HCT116 (cell line): ENCODE results near the gene AOAH. TPM values are rescaled to one million over a fixed set of nuclear protein-coding genes. Genes with fewer than 3 reads are reported as not detected.

Source experiments
- ATAC-seq: fragments of 200-7000 bp; cut with Tn5 transposase; 2 replicates; pipeline ENCODE4 v1.9.1; 2020; ENCODE audit warnings: mild to moderate bottlenecking, moderate library complexity
- BruUV-seq: library from RNA; stranded (reverse); fragments of 400-500 nt; replicated peaks from 2 replicates; lab custom pipeline; 2021; lab: Mats Ljungman, UMichigan
- CTCF ChIA-PET: fragments of 300-600 bp; sonication (Branson Sonifier 250); formaldehyde crosslinking; loops from one replicate; lab custom pipeline; 2021; ENCODE audit warnings: antibody characterized with exemption; lab: Charles Lee
- POLR2A ChIA-PET: fragments of 300-600, 350-600 bp; sonication (Branson Sonifier 250); formaldehyde crosslinking; loops from one replicate; lab custom pipeline; 2021; ENCODE audit warnings: antibody characterized with exemption; lab: Charles Lee
- RAD21 ChIA-PET, 2 experiments: fragments of 300-600 bp; sonication (Branson Sonifier 250); formaldehyde crosslinking; loops; one replicate each; lab custom pipeline; 2023; ENCODE audit warnings: low total read pairs in 2 of 2; ENCODE audit not compliant: uncharacterized antibody in 2 of 2, unreplicated experiment in 2 of 2, low non-redundant PET in 1 of 2; lab: Charles Lee
- DNase-seq: peaks from one replicate; pipeline ENCODE4 v3.0.0-alpha.2; 2010; ENCODE audit warnings: low read depth, low spot score
- H2AFZ ChIP-seq: fragments of 200-600 bp; shearing (Covaris generic), sonication (generic); 2 replicates; pipeline ENCODE4 v1.6.1; 2017; ENCODE audit warnings: low read depth, mixed run types, mixed read lengths, antibody characterized with exemption, low read length; ENCODE audit not compliant: poor library complexity, severe bottlenecking
- H3K27ac ChIP-seq: 2 replicates; pipeline ENCODE4 v1.5.1; 2012; ENCODE audit warnings: low read depth, low read length
- H3K27me3 ChIP-seq: fragments of 200-600 bp; sonication (generic); 2 replicates; pipeline ENCODE4 v1.6.1; 2016; ENCODE audit warnings: mixed run types, low read length, mixed read lengths; ENCODE audit not compliant: insufficient read depth
- H3K36me3 ChIP-seq, 2 experiments: fragments of 200-500 bp in 1 of 2; fragments of 200-600 bp in 1 of 2; sonication (Bioruptor generic) in 1 of 2; sonication (generic) in 1 of 2; 2 replicates each; pipeline versions ENCODE4 v1.5.1 to v1.6.1; 2014 to 2016; ENCODE audit warnings: low read length in 2 of 2, inconsistent platforms in 1 of 2, mixed read lengths in 1 of 2, mixed run types in 1 of 2; ENCODE audit not compliant: insufficient read depth in 2 of 2, control insufficient read depth in 1 of 2
- H3K4me1 ChIP-seq, 2 experiments: fragments of 200-600 bp in 1 of 2; sonication (generic) in 1 of 2; 2 replicates each; pipeline versions ENCODE4 v1.5.1 to v1.6.1; 2012 to 2017; ENCODE audit warnings: low read length in 2 of 2, inconsistent platforms in 1 of 2, mild to moderate bottlenecking in 1 of 2, mixed read lengths in 1 of 2, mixed run types in 1 of 2, moderate library complexity in 1 of 2; ENCODE audit not compliant: insufficient read depth in 2 of 2, control insufficient read depth in 1 of 2
- H3K4me2 ChIP-seq: fragments of 200-600 bp; sonication (generic); 2 replicates; pipeline ENCODE4 v1.6.1; 2017; ENCODE audit warnings: mixed run types, low read length, mixed read lengths
- H3K4me3 ChIP-seq, 2 experiments: fragments of 200-600 bp in 1 of 2; sonication (generic) in 1 of 2; replicated peaks in 1 of 2; 2 replicates each; pipeline ENCODE4 v1.5.1; 2011 to 2016; ENCODE audit warnings: low read length in 2 of 2, control low read depth in 1 of 2, low read depth in 1 of 2, mild to moderate bottlenecking in 1 of 2, mixed read lengths in 1 of 2, mixed run types in 1 of 2
- H3K79me2 ChIP-seq: fragments of 200-600 bp; sonication (generic); 2 replicates; pipeline ENCODE4 v1.6.1; 2017; ENCODE audit warnings: mild to moderate bottlenecking, mixed run types, low read length, moderate library complexity, mixed read lengths; ENCODE audit not compliant: insufficient read depth
- H3K9ac ChIP-seq: fragments of 200-600 bp; sonication (generic); 2 replicates; pipeline ENCODE4 v1.6.1; 2016; ENCODE audit warnings: low read length, mixed read lengths
- H3K9me2 ChIP-seq: fragments of 200-600 bp; sonication (generic), shearing (Covaris generic); 2 replicates; pipeline ENCODE4 v1.6.1; 2017; ENCODE audit warnings: mixed run types, mild to moderate bottlenecking, moderate library complexity; ENCODE audit not compliant: insufficient read depth
- H3K9me3 ChIP-seq, 2 experiments: fragments of 200-500 bp in 1 of 2; fragments of 200-600 bp in 1 of 2; sonication (Bioruptor generic) in 1 of 2; sonication (generic) in 1 of 2; 2 replicates each; pipeline ENCODE4 v1.6.1; 2014 to 2017; ENCODE audit warnings: low read length in 2 of 2, mixed read lengths in 2 of 2, inconsistent platforms in 1 of 2, low read depth in 1 of 2, mild to moderate bottlenecking in 1 of 2, mixed run types in 1 of 2, moderate library complexity in 1 of 2; ENCODE audit not compliant: control insufficient read depth in 1 of 2, insufficient read depth in 1 of 2
- H4K20me1 ChIP-seq: fragments of 200-600 bp; sonication (generic), shearing (Covaris generic); 2 replicates; pipeline ENCODE4 v1.6.1; 2017; ENCODE audit warnings: mixed run types, mild to moderate bottlenecking, moderate library complexity; ENCODE audit not compliant: insufficient read depth
- FOSL1 ChIP-seq: IDR thresholded peaks from 2 replicates; pipeline ENCODE4 v1.6.1; 2012; ENCODE audit warnings: low read depth
- JUND ChIP-seq: IDR thresholded peaks from 2 replicates; pipeline ENCODE4 v1.6.1; 2012
- POLR2A ChIP-seq: IDR thresholded peaks from 2 replicates; pipeline ENCODE4 v1.7.0; 2011; ENCODE audit warnings: borderline replicate concordance; ENCODE audit not compliant: insufficient read depth, insufficient read length; ENCODE audit errors: extremely low read depth
- SRF ChIP-seq: IDR thresholded peaks from 2 replicates; pipeline ENCODE4 v1.6.1; 2012; ENCODE audit warnings: low read depth
- YY1 ChIP-seq: IDR thresholded peaks from 2 replicates; pipeline ENCODE4 v1.6.1; 2011; ENCODE audit warnings: low read length, low read depth, moderate library complexity, mild to moderate bottlenecking; ENCODE audit not compliant: insufficient replicate concordance; ENCODE audit errors: extremely low read depth
- intact Hi-C: fragments of 100-400 bp; cut with micrococcal nuclease; formaldehyde crosslinking; loops from 2 replicates; pipeline ENCODE4 v1.10.0; 2022
- total RNA-seq: library from RNA; stranded (reverse); gene quantifications from one replicate; pipeline ENCODE4 v1.2.1, GENCODE V29; 2021; ENCODE audit not compliant: unreplicated experiment
- TF ChIP-seq, protein P1 (sequence below): IDR thresholded peaks from 2 replicates; pipeline ENCODE4 v1.6.1; 2012
- TF ChIP-seq, protein P2 (sequence below): IDR thresholded peaks from 2 replicates; pipeline ENCODE4 v1.6.1; 2012; ENCODE audit warnings: low read depth

AOAH gene
- total RNA-seq, 1 experiment from 2014 or later = 1.1 TPM

DNA sequence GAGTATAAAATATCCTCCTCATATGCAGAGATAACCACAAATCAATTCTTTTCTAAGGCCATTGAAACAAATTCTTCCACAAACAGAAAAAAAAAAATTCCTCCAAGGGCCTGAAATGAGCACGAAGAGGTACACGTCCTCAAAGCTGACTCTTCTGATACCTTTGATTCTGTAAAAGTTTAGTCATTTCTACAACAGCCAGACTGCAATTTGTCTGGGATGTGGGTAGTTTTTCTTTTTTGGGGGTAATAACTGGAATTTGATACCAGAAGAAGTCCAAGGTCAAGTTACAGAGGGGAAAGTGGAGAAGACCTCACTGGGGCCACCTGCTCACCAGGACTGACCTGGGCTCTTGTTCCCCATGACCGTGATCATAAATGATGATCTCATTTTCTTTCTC lies 121.8 kb downstream of the AOAH start (continued):
- no peak for TF ChIP-seq YY1

DNA sequence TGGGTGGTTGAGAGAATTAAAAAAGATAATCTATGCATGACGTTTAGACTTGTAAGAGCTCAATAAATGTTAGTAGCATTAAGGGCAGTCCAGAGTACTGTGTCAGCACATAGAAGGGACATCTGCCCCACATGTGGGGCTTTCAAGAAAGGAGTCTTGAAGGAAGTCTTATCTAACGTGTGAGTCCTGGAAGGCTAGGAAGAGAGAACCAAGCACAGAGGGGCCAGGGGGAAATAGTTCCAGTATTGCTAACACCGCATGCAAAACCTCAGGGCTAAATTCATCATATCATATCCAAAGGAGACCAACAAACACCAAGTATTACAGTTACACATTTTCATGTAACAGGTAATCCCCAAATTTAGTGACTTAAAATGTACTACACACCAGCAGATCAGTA lies 122.7 kb downstream of the AOAH start:
- no TSS peak for BruUV-seq
- H2AFZ ChIP-seq = no peak overlapping the region
- H3K79me2 ChIP-seq = no peaks in the 10 kb centered on the region
- H3K27ac ChIP-seq = no peak overlapping the region
- POLR2A ChIA-PET = no interaction called here
- no peaks in the 10 kb centered on the region for H3K9me3 ChIP-seq
- H3K9me2 ChIP-seq = no peaks in the 10 kb centered on the region
- no peak overlapping the region for H3K4me2 ChIP-seq
- H3K4me3 ChIP-seq = no peak overlapping the region
- TF ChIP-seq JUND (no peak), POLR2A (no peak), YY1 (no peak), FOSL1 (no peak), SRF (no peak)
- TF ChIP-seq, protein P1, sequence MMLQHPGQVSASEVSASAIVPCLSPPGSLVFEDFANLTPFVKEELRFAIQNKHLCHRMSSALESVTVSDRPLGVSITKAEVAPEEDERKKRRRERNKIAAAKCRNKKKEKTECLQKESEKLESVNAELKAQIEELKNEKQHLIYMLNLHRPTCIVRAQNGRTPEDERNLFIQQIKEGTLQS = no peak
- TF ChIP-seq, protein P2, sequence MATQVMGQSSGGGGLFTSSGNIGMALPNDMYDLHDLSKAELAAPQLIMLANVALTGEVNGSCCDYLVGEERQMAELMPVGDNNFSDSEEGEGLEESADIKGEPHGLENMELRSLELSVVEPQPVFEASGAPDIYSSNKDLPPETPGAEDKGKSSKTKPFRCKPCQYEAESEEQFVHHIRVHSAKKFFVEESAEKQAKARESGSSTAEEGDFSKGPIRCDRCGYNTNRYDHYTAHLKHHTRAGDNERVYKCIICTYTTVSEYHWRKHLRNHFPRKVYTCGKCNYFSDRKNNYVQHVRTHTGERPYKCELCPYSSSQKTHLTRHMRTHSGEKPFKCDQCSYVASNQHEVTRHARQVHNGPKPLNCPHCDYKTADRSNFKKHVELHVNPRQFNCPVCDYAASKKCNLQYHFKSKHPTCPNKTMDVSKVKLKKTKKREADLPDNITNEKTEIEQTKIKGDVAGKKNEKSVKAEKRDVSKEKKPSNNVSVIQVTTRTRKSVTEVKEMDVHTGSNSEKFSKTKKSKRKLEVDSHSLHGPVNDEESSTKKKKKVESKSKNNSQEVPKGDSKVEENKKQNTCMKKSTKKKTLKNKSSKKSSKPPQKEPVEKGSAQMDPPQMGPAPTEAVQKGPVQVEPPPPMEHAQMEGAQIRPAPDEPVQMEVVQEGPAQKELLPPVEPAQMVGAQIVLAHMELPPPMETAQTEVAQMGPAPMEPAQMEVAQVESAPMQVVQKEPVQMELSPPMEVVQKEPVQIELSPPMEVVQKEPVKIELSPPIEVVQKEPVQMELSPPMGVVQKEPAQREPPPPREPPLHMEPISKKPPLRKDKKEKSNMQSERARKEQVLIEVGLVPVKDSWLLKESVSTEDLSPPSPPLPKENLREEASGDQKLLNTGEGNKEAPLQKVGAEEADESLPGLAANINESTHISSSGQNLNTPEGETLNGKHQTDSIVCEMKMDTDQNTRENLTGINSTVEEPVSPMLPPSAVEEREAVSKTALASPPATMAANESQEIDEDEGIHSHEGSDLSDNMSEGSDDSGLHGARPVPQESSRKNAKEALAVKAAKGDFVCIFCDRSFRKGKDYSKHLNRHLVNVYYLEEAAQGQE = no peak
- TF ChIP-seq, all 23 proteins: peak for 0
- ChIA-PET RAD21 (no interaction called here), CTCF (no interaction called here)
- intact Hi-C loops = no loop called here
- Histone ChIP-seq H3K27me3 (no peaks in the 10 kb centered on the region), H3K4me1 (peaks cover 0 to 16% of the 10 kb centered on the region in 2 experiments; a peak in 2 of 4 replicates), H3K36me3 (no peaks in the 10 kb centered on the region), H3K9ac (no peak overlapping the region), H4K20me1 (no peaks in the 10 kb centered on the region)
- ATAC-seq (no peak), DNase-seq (no peak)
